ENCODE results near the gene MARCHF5.

- TF ChIP-seq RFX5 (IDR thresholded peaks at IDR 0.05; ENCODE audit: borderline replicate concordance, low read depth, low read length): no peak
- no peak for TF ChIP-seq CTCF (IDR thresholded peaks at IDR 0.05; ENCODE audit: control extremely low read depth in 1 of 3, insufficient read depth in 1 of 3, low read depth in 1 of 3, low read length in 3 of 3)
Observed at GRCh38 chr10:92268748-92269147, 22.2 kb upstream of the MARCHF5 start.

All from H1 (cell line).